GM23338 (cell line): ENCODE data around the gene MAD2L1BP. TPM values are rescaled to one million over a fixed set of nuclear protein-coding genes. Genes with fewer than 3 reads are reported as not detected.

Experiments used
- ATAC-seq: fragments of 200-7000 bp; cut with Tn5 transposase; 3 replicates; pipeline ENCODE4 v1.9.1; 2020
- DNase-seq: peaks from one replicate; pipeline ENCODE4 v3.0.0-alpha.2; 2015; ENCODE audit warnings: low spot score
- H2AFZ ChIP-seq: fragments of 200-600 bp; sonication (generic); 2 replicates; pipeline ENCODE4 v1.8.0; 2016; ENCODE audit warnings: antibody characterized with exemption, mild to moderate bottlenecking, moderate library complexity
- H3F3A ChIP-seq: fragments of 200-600 bp; sonication (generic); replicated peaks from 2 replicates; pipeline ENCODE4 v1.8.0; 2017; ENCODE audit warnings: antibody characterized with exemption, mixed run types, low read depth
- H3K27ac ChIP-seq: fragments of 200-600 bp; sonication (generic); 2 replicates; pipeline ENCODE4 v1.6.1; 2016; ENCODE audit warnings: low read depth
- H3K27me3 ChIP-seq: fragments of 200-600 bp; sonication (generic); 2 replicates; pipeline ENCODE4 v1.8.0; 2016; ENCODE audit warnings: mild to moderate bottlenecking, mixed run types, moderate library complexity; ENCODE audit not compliant: insufficient read depth
- H3K36me3 ChIP-seq: fragments of 200-600 bp; sonication (generic); 2 replicates; pipeline ENCODE4 v1.8.0; 2016; ENCODE audit warnings: mild to moderate bottlenecking; ENCODE audit not compliant: insufficient read depth
- H3K4me1 ChIP-seq: fragments of 200-600 bp; sonication (generic); 2 replicates; pipeline ENCODE4 v1.8.0; 2016; ENCODE audit warnings: mild to moderate bottlenecking, moderate library complexity; ENCODE audit not compliant: insufficient read depth
- H3K4me2 ChIP-seq: fragments of 200-600 bp; sonication (generic); 2 replicates; pipeline ENCODE4 v1.7.1; 2017; ENCODE audit warnings: mixed run types
- H3K4me3 ChIP-seq: fragments of 200-600 bp; sonication (generic); 2 replicates; pipeline ENCODE4 v1.6.1; 2016; ENCODE audit warnings: mixed run types
- H3K79me2 ChIP-seq: fragments of 200-600 bp; sonication (generic); replicated peaks from 2 replicates; pipeline ENCODE4 v1.8.0; 2017; ENCODE audit warnings: mild to moderate bottlenecking; ENCODE audit not compliant: insufficient read depth
- H3K9me2 ChIP-seq: fragments of 200-600 bp; sonication (generic); 2 replicates; pipeline ENCODE4 v1.8.0; 2017; ENCODE audit not compliant: insufficient read depth
- H4K20me1 ChIP-seq: fragments of 200-600 bp; sonication (generic); replicated peaks from 2 replicates; pipeline ENCODE4 v1.8.0; 2017; ENCODE audit warnings: mild to moderate bottlenecking; ENCODE audit not compliant: insufficient read depth
- H3K27ac Mint-ChIP-seq: 2 replicates; pipeline ENCODE4 v1.8.0; 2020; ENCODE audit warnings: inconsistent platforms, mild to moderate bottlenecking, moderate library complexity, mixed read lengths
- H3K27me3 Mint-ChIP-seq: 3 replicates; pipeline ENCODE4 v1.8.0; 2022; ENCODE audit warnings: low read depth, mild to moderate bottlenecking, moderate library complexity, mixed read lengths, inconsistent platforms; ENCODE audit not compliant: insufficient read depth, poor library complexity
- H3K36me3 Mint-ChIP-seq: 3 replicates; pipeline ENCODE4 v1.8.0; 2021; ENCODE audit warnings: low read depth, mild to moderate bottlenecking, inconsistent platforms, moderate library complexity, mixed read lengths
- H3K4me1 Mint-ChIP-seq: 3 replicates; pipeline ENCODE4 v1.8.0; 2020; ENCODE audit warnings: mild to moderate bottlenecking, inconsistent platforms, mixed read lengths
- H3K4me3 Mint-ChIP-seq: 3 replicates; pipeline ENCODE4 v1.8.0; 2021; ENCODE audit warnings: moderate library complexity, mild to moderate bottlenecking, inconsistent platforms, mixed read lengths
- H3K9me3 Mint-ChIP-seq: 3 replicates; pipeline ENCODE4 v1.8.0; 2020; ENCODE audit warnings: moderate library complexity, mild to moderate bottlenecking, inconsistent platforms, mixed read lengths
- CREB1 ChIP-seq: fragments of 250-450 bp; sonication (Bioruptor Pico); IDR thresholded peaks from 2 replicates; pipeline ENCODE4 v1.5.0; 2020; ENCODE audit warnings: low read depth, mild to moderate bottlenecking, moderate library complexity
- CTCF ChIP-seq, 2 experiments: fragments of 200-600 bp in 1 of 2; sonication (generic) in 1 of 2; conservative IDR thresholded peaks; 2 replicates each; pipeline versions ENCODE4 v1.5.1 to v1.6.1; 2016 to 2017; ENCODE audit warnings: antibody characterized with exemption in 2 of 2, low read depth in 2 of 2, mild to moderate bottlenecking in 2 of 2, moderate library complexity in 1 of 2
- ETS1 ChIP-seq: IDR thresholded peaks from 2 replicates; pipeline ENCODE4 v1.6.1; 2016; ENCODE audit warnings: antibody characterized with exemption
- EZH2 ChIP-seq: fragments of 200-600 bp; sonication (generic); IDR thresholded peaks from one replicate; pipeline ENCODE4 v1.8.0; 2017; ENCODE audit warnings: antibody characterized with exemption, mild to moderate bottlenecking, low read depth; ENCODE audit not compliant: unreplicated experiment
- EZH2phosphoT487 ChIP-seq: fragments of 200-600 bp; sonication (generic); IDR thresholded peaks from one replicate; pipeline ENCODE4 v1.8.1; 2018; ENCODE audit warnings: antibody characterized with exemption; ENCODE audit not compliant: unreplicated experiment
- JUNB ChIP-seq: IDR thresholded peaks from one replicate; pipeline ENCODE4 v1.6.1; 2016; ENCODE audit warnings: antibody characterized with exemption; ENCODE audit not compliant: unreplicated experiment
- NANOG ChIP-seq: IDR thresholded peaks from 2 replicates; pipeline ENCODE4 v1.6.1; 2016; ENCODE audit warnings: antibody characterized with exemption, borderline replicate concordance
- POLR2AphosphoS5 ChIP-seq: IDR thresholded peaks from 2 replicates; pipeline ENCODE4 v1.6.1; 2016; ENCODE audit warnings: antibody characterized with exemption, low read depth
- REST ChIP-seq: IDR thresholded peaks from one replicate; pipeline ENCODE4 v1.6.1; 2018; ENCODE audit warnings: antibody characterized with exemption; ENCODE audit not compliant: unreplicated experiment
- STAT1 ChIP-seq: IDR thresholded peaks from one replicate; pipeline ENCODE4 v1.6.1; 2016; ENCODE audit warnings: antibody characterized with exemption; ENCODE audit not compliant: unreplicated experiment
- ZNF114 ChIP-seq: fragments of 250-450 bp; sonication (Bioruptor Pico); IDR thresholded peaks from 2 replicates; pipeline ENCODE4 v1.5.0; 2020; ENCODE audit warnings: mild to moderate bottlenecking, moderate library complexity
- ZNF331 ChIP-seq: fragments of 250-450 bp; sonication (Bioruptor Pico); IDR thresholded peaks from 2 replicates; pipeline ENCODE4 v1.5.0; 2020; ENCODE audit warnings: low read depth, mild to moderate bottlenecking, moderate library complexity
- ZNF462 ChIP-seq: fragments of 250-450 bp; sonication (Bioruptor Pico); IDR thresholded peaks from 2 replicates; pipeline ENCODE4 v1.5.0; 2020; ENCODE audit warnings: mild to moderate bottlenecking, moderate library complexity
- polyA plus RNA-seq: library from polyadenylated mRNA; unstranded; fragments of >200 nt; fragmentation: Nextera tagmentation; extraction: Ambion mirVana; gene quantifications from 2 replicates; pipeline ENCODE4 v1.2.1, GENCODE V29; 2016
- total RNA-seq: library from RNA; depleted of rRNA; stranded (reverse); fragments of >200 nt; shearing (Covaris generic); gene quantifications from 2 replicates; pipeline ENCODE4 v1.2.3, GENCODE V29; 2014

Gene MAD2L1BP
- total and polyA plus RNA-seq, 2 experiments from 2014 or later, result 26.6 to 51.7 TPM

- TF ChIP-seq POLR2AphosphoS5 (no peak), EZH2phosphoT487 (no peak), ZNF462 (no peak), CREB1 (no peak), NANOG (no peak), ZNF331 (CRISPR knock-in tag) (no peak), STAT1 (no peak), JUNB (no peak), CTCF (conservative IDR thresholded peaks at IDR 0.05; ENCODE audit: low read depth in 2 of 2) (no peak), EZH2 (no peak), REST (no peak), ZNF114 (CRISPR knock-in tag) (no peak), ETS1 (no peak)
- DNase-seq (no peak), ATAC-seq (no peak)
- H3K27me3 Mint-ChIP-seq, result peaks cover 24% of the 10 kb centered on the region
- H3K4me1 Mint-ChIP-seq, result peaks cover 31% of the 10 kb centered on the region
- Histone ChIP-seq H3F3A (peaks cover 22% of the 10 kb centered on the region; the same call in 1 of the 2 replicates), H3K36me3 (no peaks in the 10 kb centered on the region; the same call in 1 of the 2 replicates), H3K79me2 (no peaks in the 10 kb centered on the region), H3K4me3 (no peak overlapping the region), H3K27me3 (no peaks in the 10 kb centered on the region), H4K20me1 (no peaks in the 10 kb centered on the region; the same call in 1 of the 2 replicates), H3K27ac (no peak overlapping the region), H3K4me2 (no peak overlapping the region), H2AFZ (no peak overlapping the region), H3K4me1 (peaks cover 27% of the 10 kb centered on the region), H3K9me2 (no peaks in the 10 kb centered on the region)
- H3K4me3 Mint-ChIP-seq, result no peak overlapping the region
- no peak overlapping the region; the same call in 1 of the 2 replicates for H3K27ac Mint-ChIP-seq
- H3K9me3 Mint-ChIP-seq, result no peaks in the 10 kb centered on the region
- peaks cover 44% of the 10 kb centered on the region for H3K36me3 Mint-ChIP-seq
Observed at GRCh38 chr6:43671011-43671800, 35.6 kb downstream of the MAD2L1BP start.
